Common myeloid progenitor, CD34-positive (primary cell): Measurements from ENCODE around the gene FCN3.

Experiments
- CTCF ChIA-PET: fragments of 350-600 bp; sonication (Branson Sonifier 250); formaldehyde crosslinking; loops from one replicate; lab custom pipeline; 2021; ENCODE audit warnings: antibody characterized with exemption; lab: Charles Lee
- POLR2A ChIA-PET: fragments of 350-600 bp; sonication (Branson Sonifier 250); formaldehyde crosslinking; loops from one replicate; lab custom pipeline; 2021; ENCODE audit warnings: antibody characterized with exemption; lab: Charles Lee
- DNase-seq, 3 donors: peaks; one replicate each; pipeline versions ENCODE4 v3.0.0 to v3.0.0-alpha.2; 2013
- H3K27ac ChIP-seq, 2 experiments: 1 replicate in 1 of 2; 2 replicates in 1 of 2; pipeline ENCODE4 v1.7.0; 2013; ENCODE audit warnings: inconsistent platforms in 2 of 2, low read length in 2 of 2, mild to moderate bottlenecking in 2 of 2, low read depth in 1 of 2, moderate library complexity in 1 of 2; ENCODE audit not compliant: severe bottlenecking in 2 of 2, insufficient read depth in 1 of 2, poor library complexity in 1 of 2
- H3K27me3 ChIP-seq, 5 experiments: replicated peaks in 2 of 5; 1 replicate in 3 of 5; 2 replicates in 2 of 5; pipeline versions ENCODE4 v1.6.1 to v1.7.0; 2013; ENCODE audit warnings: low read length in 4 of 5, mild to moderate bottlenecking in 2 of 5, moderate library complexity in 2 of 5, inconsistent platforms in 1 of 5; ENCODE audit not compliant: insufficient read depth in 5 of 5, control insufficient read depth in 4 of 5
- H3K36me3 ChIP-seq, 4 experiments: 1 replicate in 2 of 4; 2 replicates in 2 of 4; pipeline versions ENCODE4 v1.6.1 to v1.7.0; 2013; ENCODE audit warnings: low read length in 3 of 4, control low read depth in 1 of 4, mild to moderate bottlenecking in 1 of 4; ENCODE audit not compliant: control insufficient read depth in 4 of 4, insufficient read depth in 4 of 4
- H3K4me1 ChIP-seq, 4 experiments: 1 replicate in 3 of 4; 2 replicates in 1 of 4; pipeline versions ENCODE4 v1.6.1 to v1.7.1; 2013; ENCODE audit warnings: low read length in 3 of 4, mild to moderate bottlenecking in 3 of 4, control low read depth in 1 of 4, inconsistent platforms in 1 of 4, moderate library complexity in 1 of 4; ENCODE audit not compliant: control insufficient read depth in 4 of 4, insufficient read depth in 4 of 4; ENCODE audit errors: control extremely low read depth in 1 of 4
- H3K4me3 ChIP-seq, 7 experiments: 1 replicate in 4 of 7; 2 replicates in 3 of 7; pipeline versions ENCODE4 v1.5.1 to v1.7.0; 2013; ENCODE audit warnings: mild to moderate bottlenecking in 7 of 7, low read length in 6 of 7, moderate library complexity in 6 of 7, inconsistent platforms in 2 of 7, low read depth in 2 of 7, control low read depth in 1 of 7; ENCODE audit not compliant: insufficient read depth in 4 of 7, control insufficient read depth in 1 of 7; ENCODE audit errors: extremely low read depth in 1 of 7
- H3K9me3 ChIP-seq, 5 experiments: 1 replicate in 4 of 5; 2 replicates in 1 of 5; pipeline versions ENCODE4 v1.6.1 to v1.7.1; 2013; ENCODE audit warnings: low read length in 4 of 5, mild to moderate bottlenecking in 2 of 5, inconsistent platforms in 1 of 5, low read depth in 1 of 5, moderate library complexity in 1 of 5; ENCODE audit not compliant: control insufficient read depth in 4 of 5, insufficient read depth in 2 of 5; ENCODE audit errors: control extremely low read depth in 1 of 5
- WGBS: methylation state at CpG from one replicate; pipeline ENCODE4 v1.1.5; 2013; ENCODE audit not compliant: insufficient coverage; 5-methylcytosine and 5-hydroxymethylcytosine counted together

FCN3 gene

GRCh38 chr1:27380224-27380623 is 5.6 kb upstream of the FCN3 start:
- peaks cover 0 to 7% (median 5%) of the 10 kb centered on the region in 4 experiments for H3K4me1 ChIP-seq
- WGBS: 98% methylated on average over 4 of the region's 4 CpGs
- POLR2A ChIA-PET: interaction anchor here (0.6 kb wide), 1 partner anchor 395 kb away, joined by 4 read pairs; no protein-coding TSS in a partner anchor
- no peak overlapping the region for H3K4me3 ChIP-seq
- H3K9me3 ChIP-seq: no peaks in the 10 kb centered on the region
- no peaks in the 10 kb centered on the region for H3K36me3 ChIP-seq
- no peak overlapping the region for H3K27ac ChIP-seq
- H3K27me3 ChIP-seq: peaks cover 0 to 1% (median 0%) of the 10 kb centered on the region in 5 experiments
- CTCF ChIA-PET: interaction anchor here (1.8 to 1.9 kb wide), 2 partner anchors 18 to 79 kb away, joined by 6 to 7 read pairs; no protein-coding TSS in a partner anchor
- DNase-seq: no peak

- no peak overlapping the region for H3K27ac ChIP-seq
- H3K36me3 ChIP-seq: no peaks in the 10 kb centered on the region
- ChIA-PET CTCF (interaction anchor here (0.8 to 1.9 kb wide), 5 partner anchors 11 to 78 kb away, joined by 3 to 7 read pairs (median 3); no protein-coding TSS in a partner anchor), POLR2A (interaction anchor here (0.6 kb wide), 1 partner anchor 145 kb away, joined by 3 read pairs; no protein-coding TSS in a partner anchor)
- peaks cover 0 to 1% (median 0%) of the 10 kb centered on the region in 5 experiments for H3K27me3 ChIP-seq
- DNase-seq: no peak
- WGBS: 93% methylated on average over 9 of the region's 11 CpGs
- no peaks in the 10 kb centered on the region for H3K9me3 ChIP-seq
- no peak overlapping the region for H3K4me3 ChIP-seq
- peaks cover 0 to 7% (median 5%) of the 10 kb centered on the region in 4 experiments for H3K4me1 ChIP-seq
Observed at GRCh38 chr1:27379564-27380122, 5.0 kb upstream of the FCN3 start.

GRCh38 chr1:27377760-27378495 is 3.3 kb upstream of the FCN3 start:
- CTCF ChIA-PET: interaction anchor here (1.1 to 1.8 kb wide), 5 partner anchors 16 to 285 kb away, joined by 3 to 4 read pairs (median 3); no protein-coding TSS in a partner anchor

DNA sequence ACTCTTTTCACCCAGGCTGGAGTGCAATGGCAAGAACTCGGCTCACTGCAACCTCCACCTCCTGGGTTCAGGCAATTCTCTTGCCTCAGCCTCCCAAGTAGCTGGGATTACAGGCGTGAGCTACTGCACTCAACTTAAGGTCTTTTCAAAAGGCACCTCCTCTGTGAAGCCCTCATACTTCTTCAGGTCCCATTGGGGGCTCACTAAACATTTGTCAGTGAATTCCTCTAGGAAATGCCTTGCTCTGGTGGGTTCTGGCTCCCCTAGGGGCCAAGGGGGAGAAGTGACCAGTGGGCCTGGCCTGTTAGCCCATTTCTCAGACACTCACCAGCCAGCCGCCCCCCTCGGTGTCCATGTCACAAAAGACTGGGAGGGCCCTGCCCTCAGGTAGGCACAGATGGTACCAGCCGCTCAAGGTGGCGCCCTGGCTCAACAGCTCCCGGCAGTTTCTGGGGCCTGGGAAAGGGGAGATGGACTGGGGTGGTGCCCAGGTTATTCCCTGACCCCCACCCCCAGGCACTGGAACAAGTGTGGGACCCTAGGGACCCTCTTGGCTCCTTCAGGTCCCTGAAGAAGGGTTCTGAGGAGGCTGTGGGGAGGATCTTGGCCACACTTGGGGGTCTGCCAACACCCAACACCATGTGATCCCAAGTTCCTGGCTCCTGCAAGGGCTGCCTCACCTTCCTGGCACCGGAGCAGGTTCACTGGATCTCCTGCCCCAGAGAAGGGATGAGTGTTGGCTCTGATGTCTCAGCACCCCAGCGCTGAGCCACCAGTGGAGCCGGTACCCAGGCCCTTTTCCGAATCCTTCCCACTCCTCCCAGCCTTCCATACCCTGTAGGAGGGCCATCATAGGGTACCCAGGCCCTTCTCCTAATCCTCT is 1.6 kb downstream of the FCN3 start:
- no peak for DNase-seq
- Histone ChIP-seq H3K36me3 (no peaks in the 10 kb centered on the region), H3K9me3 (no peaks in the 10 kb centered on the region), H3K4me1 (peaks cover 6 to 24% (median 22%) of the 10 kb centered on the region in 4 experiments), H3K27me3 (no peaks in the 10 kb centered on the region), H3K27ac (no peak overlapping the region), H3K4me3 (no peak overlapping the region)
- ChIA-PET CTCF (interaction anchor here (0.9 to 3.7 kb wide), 4 partner anchors 12 to 19 kb away, joined by 3 to 13 read pairs (median 3); no protein-coding TSS in a partner anchor), POLR2A (no interaction called here)
- 95% methylated on average over 8 of the region's 11 CpGs for WGBS

More at GRCh38 chr1:27377760-27378495, 3.3 kb upstream of the FCN3 start:
- H3K27ac ChIP-seq: no peak overlapping the region
- H3K27me3 ChIP-seq: peaks cover 0 to 1% (median 0%) of the 10 kb centered on the region in 5 experiments
- 98% methylated on average over 9 of the region's 12 CpGs for WGBS
- no peak for DNase-seq
- no peaks in the 10 kb centered on the region for H3K4me1 ChIP-seq
- no peak overlapping the region for H3K4me3 ChIP-seq
- H3K9me3 ChIP-seq: no peaks in the 10 kb centered on the region
- no peaks in the 10 kb centered on the region for H3K36me3 ChIP-seq
- POLR2A ChIA-PET: no interaction called here

DNA sequence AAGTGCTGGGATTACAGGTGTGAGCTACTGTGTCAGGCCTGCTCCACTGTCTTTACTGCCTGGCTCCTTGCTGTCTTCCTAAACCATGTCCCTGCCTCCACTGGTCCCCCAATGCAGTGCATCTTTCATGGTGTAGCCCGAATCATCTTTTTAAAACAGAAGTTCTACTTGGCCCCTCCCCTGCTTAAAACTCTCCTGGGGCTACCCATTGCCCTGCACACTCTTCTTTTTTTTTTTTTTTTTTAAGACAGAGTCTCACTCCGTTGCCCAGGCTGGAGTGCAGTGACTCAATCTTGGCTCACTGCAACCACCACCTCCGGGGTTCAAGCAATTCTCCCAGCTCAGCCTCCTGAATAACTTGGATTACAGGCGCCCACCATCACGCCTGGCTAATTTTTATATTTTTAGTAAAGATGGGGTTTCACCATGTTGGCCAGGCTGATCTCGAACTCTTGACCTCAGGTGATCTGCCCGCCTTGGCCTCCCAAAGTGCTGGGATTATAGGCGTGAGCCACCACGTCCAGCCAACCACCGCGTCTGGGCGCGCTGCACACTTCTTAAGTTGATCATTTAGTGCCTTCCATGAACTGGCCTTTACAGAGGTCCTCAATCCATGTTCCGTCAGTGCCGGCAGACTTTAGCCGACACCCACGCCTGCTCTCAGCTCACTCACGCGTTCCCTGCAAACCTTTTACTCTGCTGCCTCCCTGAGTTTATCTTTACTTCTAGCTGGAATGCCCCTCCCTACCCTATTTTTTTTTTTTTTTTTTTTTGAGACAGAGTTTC is 2.4 kb downstream of the FCN3 start:
- CTCF ChIA-PET: interaction anchor here (0.9 to 8.0 kb wide), 8 partner anchors 13 to 119 kb away, joined by 3 to 80 read pairs (median 3); no protein-coding TSS in a partner anchor
- POLR2A ChIA-PET: no interaction called here
- no peak for DNase-seq
- H3K9me3 ChIP-seq: no peaks in the 10 kb centered on the region
- 92% methylated on average over 15 of the region's 19 CpGs for WGBS
- no peaks in the 10 kb centered on the region for H3K36me3 ChIP-seq
- H3K4me3 ChIP-seq: no peak overlapping the region
- peaks cover 6 to 31% (median 30%) of the 10 kb centered on the region in 4 experiments for H3K4me1 ChIP-seq
- H3K27me3 ChIP-seq: no peaks in the 10 kb centered on the region
- H3K27ac ChIP-seq: no peak overlapping the region
